Measurements from ENCODE around the gene CTTNBP2NL.
"Not testable (repeated sequence)": the region's sequence is repeated elsewhere in the genome, so short reads cannot be mapped to it uniquely, and the experiment has no call there.

Gene CTTNBP2NL

DNA sequence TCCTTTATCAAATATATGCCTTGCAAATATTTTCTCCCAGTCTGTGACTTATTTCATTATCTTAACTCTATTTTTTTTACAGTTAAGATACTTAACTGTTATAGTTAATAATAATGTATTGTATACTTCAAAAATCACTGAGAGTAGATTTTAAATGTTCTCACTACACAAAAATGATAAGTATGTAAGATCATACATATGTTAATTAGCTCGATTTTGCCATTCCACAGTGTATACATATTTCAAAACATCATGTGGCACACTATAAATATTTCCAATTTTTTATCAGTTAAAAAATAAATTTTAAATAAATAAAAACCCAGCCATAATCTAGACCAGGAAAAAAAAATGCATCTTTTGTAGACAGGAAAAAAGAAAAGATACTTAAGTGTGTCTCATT is 27.2 kb downstream of the CTTNBP2NL start:
- Histone ChIP-seq H3K27me3 (ENCODE audit: low read depth) (no peaks in the 10 kb centered on the region), H3K36me3 (replicated peaks) (0 out of 2 replicates have a peak, but pooled peaks cover 5% of the 10 kb centered on the region), H3K4me1 (peaks cover 18% of the 10 kb centered on the region), H3K9me3 (no peaks in the 10 kb centered on the region), H3K4me3 (no peak overlapping the region)
- no peak for DNase-seq (ENCODE audit: low spot score in 2 of 2)
- in situ Hi-C loops (cut with MboI; ENCODE audit: low sequenced_read_pairs) = no loop called here

DNA sequence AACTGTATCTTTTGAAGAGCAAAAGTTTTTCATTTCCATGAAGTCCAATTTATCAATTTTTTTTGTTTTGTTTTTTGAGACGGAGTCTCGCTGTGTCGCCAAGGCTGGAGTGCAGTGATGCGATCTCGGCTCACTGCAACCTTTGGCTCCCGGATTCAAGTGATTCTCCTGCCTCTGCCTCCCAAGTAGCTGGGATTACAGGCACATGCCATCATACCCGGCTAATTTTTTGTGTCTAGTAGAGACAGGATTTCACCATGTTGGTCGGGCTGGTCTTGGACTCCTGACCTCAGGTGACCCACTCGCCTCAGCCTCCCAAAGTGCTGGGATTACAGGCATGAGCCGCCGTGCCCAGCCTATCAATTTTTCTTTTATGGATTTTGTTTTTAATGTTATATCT is 27.7 kb downstream of the CTTNBP2NL start:
- H3K4me3 ChIP-seq; H3K9me3 ChIP-seq; H3K27me3 ChIP-seq (ENCODE audit: low read depth); H3K36me3 ChIP-seq (replicated peaks); in situ Hi-C loops (cut with MboI; ENCODE audit: low sequenced_read_pairs): not testable (repeated sequence)
- peak in 1 of 2 experiments; percentile 14 for DNase-seq (ENCODE audit: low spot score in 2 of 2)
- peaks cover 18% of the 10 kb centered on the region for H3K4me1 ChIP-seq

DNA sequence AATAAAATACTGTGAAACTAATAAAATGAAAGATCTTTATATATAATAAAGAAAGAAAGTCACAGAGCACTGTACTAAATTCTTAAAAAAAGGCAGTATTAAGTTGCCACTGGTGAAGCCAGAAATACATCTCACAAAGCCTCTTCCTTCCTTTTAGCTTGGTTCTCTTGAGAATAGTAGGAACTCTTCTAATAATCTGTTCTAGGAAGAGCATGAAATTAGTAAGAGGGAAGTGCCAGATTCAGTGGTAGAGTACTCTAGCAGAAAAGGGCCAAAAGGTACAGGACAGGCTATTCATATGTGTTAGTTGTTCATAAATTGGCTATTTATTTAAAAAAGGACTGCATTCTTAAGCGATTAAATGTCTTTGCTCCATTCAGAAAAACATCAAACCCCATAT is 33.7 kb downstream of the CTTNBP2NL start:
- in situ Hi-C loops (cut with MboI; ENCODE audit: low sequenced_read_pairs) = no loop called here
- Histone ChIP-seq H3K4me3 (no peak overlapping the region), H3K36me3 (replicated peaks) (no peaks in the 10 kb centered on the region), H3K9me3 (no peaks in the 10 kb centered on the region), H3K27me3 (ENCODE audit: low read depth) (no peaks in the 10 kb centered on the region), H3K4me1 (peaks cover 12% of the 10 kb centered on the region)
- DNase-seq (ENCODE audit: low spot score in 2 of 2) = peak in 1 of 2 experiments; percentile 55

DNA sequence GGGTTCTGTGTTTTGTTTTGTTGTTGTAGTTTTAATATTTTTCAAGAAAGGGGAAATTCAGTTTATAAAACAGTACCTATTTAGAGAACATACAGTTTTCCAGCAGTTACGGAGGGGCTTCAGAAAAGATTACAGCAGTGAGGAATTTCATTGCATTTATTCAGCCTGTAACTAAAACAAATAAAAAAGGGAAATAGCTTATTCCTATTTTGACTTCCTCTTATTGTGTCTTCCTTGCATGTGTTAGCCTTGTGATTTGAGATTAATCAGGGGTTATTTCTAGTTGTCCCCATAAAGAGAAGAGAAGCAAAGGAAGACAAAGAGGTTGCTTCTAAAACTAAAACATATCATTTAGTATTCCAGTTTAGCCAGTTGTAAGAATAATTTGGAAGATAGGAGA is 35.0 kb downstream of the CTTNBP2NL start:
- in situ Hi-C loops (cut with MboI; ENCODE audit: low sequenced_read_pairs) = no loop called here
- no peak for DNase-seq (ENCODE audit: low spot score in 2 of 2)
- Histone ChIP-seq H3K27me3 (ENCODE audit: low read depth) (no peaks in the 10 kb centered on the region), H3K9me3 (no peaks in the 10 kb centered on the region), H3K4me3 (no peak overlapping the region), H3K36me3 (replicated peaks) (no peaks in the 10 kb centered on the region), H3K4me1 (peaks cover 12% of the 10 kb centered on the region)

DNA sequence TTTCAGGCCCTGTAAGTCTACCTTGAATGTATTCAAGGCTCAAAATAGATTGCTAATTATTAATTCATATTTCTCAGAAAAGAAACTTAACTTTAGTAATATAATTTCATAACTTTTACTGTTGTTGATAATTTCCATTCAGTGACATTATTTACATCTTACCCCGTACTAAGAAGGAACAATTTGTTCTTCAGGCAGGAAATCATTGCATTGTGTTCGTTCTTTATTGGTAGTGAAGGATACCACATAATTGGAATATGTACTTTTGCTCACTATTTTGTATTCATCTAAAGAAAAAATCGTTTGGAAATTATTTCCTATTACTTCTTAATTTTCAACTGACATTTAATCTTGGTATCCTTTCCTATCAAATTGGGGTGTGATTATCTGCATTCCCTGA is 39.4 kb downstream of the CTTNBP2NL start:
- Histone ChIP-seq H3K4me3 (no peak overlapping the region), H3K27me3 (ENCODE audit: low read depth) (no peaks in the 10 kb centered on the region), H3K36me3 (replicated peaks) (0 out of 2 replicates have a peak, but pooled peaks cover 2% of the 10 kb centered on the region), H3K4me1 (no peaks in the 10 kb centered on the region; the same call in 1 of the 2 replicates), H3K9me3 (no peaks in the 10 kb centered on the region)
- DNase-seq (ENCODE audit: low spot score in 2 of 2) = no peak
- in situ Hi-C loops (cut with MboI; ENCODE audit: low sequenced_read_pairs) = no loop called here

DNA sequence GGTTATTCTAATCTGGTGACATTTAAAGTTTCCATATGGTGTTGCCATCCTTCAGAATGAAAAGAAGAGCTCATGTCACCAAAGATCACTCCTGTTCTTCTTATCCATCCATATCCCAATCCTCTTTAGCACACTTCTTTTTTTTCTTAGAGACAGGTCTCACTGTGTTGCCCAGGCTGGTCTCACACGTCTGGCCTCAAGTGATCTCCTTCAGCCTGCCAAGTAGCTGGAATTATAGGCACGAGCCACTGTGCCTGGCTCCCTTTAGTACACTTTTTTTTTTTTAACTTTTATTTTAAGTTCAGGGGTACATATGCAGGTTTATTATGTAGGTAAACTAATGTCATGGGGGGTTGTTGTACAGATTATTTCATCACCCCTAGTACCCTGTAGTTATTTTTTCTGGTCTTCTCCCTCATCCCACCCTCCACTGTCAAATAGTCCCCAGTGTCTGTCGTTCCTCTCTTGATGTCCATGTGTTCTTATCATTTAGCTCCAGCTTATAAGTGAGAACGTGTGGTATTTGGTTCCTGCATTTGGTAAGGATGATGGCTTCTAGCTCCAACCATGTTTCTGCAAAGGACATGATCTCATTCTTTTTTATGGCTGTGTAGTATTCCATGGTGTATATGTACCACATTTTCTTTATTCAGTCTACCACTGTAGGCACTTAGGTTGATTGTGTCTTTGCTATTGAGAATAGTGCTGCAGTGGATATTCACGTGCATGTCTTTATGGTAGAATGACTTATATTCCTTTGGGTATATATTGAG is 40.6 kb downstream of the CTTNBP2NL start:
- in situ Hi-C loops (cut with MboI; ENCODE audit: low sequenced_read_pairs) = no loop called here
- H3K9me3 ChIP-seq = no peaks in the 10 kb centered on the region
- 0 out of 2 replicates have a peak, but pooled peaks cover 2% of the 10 kb centered on the region for H3K36me3 ChIP-seq (replicated peaks)
- H3K4me3 ChIP-seq = no peak overlapping the region
- no peaks in the 10 kb centered on the region for H3K27me3 ChIP-seq (ENCODE audit: low read depth)
- DNase-seq (ENCODE audit: low spot score in 2 of 2) = no peak
- no peaks in the 10 kb centered on the region for H3K4me1 ChIP-seq

DNA sequence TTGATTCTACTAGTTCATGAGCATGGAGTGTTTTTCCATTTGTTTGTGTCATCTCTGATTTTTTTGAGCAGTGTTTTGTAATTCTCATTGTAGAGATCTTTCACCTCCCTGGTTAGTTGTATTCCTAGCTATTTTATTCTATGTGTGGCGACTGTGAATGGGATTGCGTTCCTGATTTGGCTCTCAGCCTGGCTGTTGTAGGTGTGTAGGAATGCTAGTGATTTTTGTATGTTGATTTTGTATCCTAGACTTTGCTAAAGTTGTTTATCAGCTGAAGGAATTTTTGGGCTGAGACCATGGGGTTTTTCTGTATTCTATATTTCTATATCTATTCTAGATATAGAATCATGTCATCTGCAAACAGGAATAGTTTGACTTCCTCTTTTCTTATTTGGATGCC is 42.1 kb downstream of the CTTNBP2NL start:
- H3K4me3 ChIP-seq; H3K4me1 ChIP-seq; H3K27me3 ChIP-seq (ENCODE audit: low read depth); DNase-seq (ENCODE audit: low spot score in 2 of 2); in situ Hi-C loops (cut with MboI; ENCODE audit: low sequenced_read_pairs); H3K36me3 ChIP-seq (replicated peaks); H3K9me3 ChIP-seq: not testable (repeated sequence)

DNA sequence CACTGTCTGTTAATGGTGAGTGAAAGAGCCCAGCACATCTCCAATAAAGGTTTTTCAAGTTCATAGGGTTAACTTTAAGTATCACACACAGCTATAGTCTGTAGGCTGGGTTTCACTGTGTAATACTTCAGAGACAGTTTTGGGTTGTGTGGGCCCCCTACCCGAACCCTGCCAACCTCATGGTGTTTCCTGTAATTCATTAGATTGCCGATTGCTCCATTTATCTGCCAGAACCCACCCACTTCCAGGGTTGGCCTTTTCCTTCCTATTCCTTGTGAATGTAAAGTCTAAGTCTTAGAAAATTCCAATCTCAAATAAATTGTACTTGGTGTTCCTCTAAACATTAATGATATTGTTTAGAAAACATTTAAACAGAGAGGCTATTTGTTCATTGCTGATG is 43.6 kb downstream of the CTTNBP2NL start:
- Histone ChIP-seq H3K4me3 (no peak overlapping the region), H3K4me1 (no peaks in the 10 kb centered on the region), H3K9me3 (no peaks in the 10 kb centered on the region), H3K27me3 (ENCODE audit: low read depth) (no peaks in the 10 kb centered on the region), H3K36me3 (replicated peaks) (0 out of 2 replicates have a peak, but pooled peaks cover 2% of the 10 kb centered on the region)
- in situ Hi-C loops (cut with MboI; ENCODE audit: low sequenced_read_pairs) = no loop called here
- DNase-seq (ENCODE audit: low spot score in 2 of 2) = no peak

DNA sequence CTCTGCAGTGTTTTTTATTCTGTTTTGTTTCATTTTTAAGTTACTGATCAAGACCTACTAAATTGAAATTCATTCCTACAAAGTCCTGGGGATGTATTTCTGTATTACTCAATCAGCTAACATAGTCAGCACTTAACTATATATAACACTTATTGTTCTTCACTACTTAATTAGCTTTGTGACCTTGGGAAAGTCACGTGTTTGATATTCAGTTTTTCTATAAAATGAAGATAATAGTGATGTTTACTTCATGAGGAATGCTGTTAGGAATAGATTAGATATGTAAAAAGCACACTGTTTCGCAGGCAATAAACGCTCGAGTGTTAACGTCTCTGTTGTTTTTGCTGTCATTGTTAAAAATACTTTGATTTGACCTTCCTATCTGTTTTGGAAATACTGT is 44.6 kb downstream of the CTTNBP2NL start:
- no peaks in the 10 kb centered on the region for H3K27me3 ChIP-seq (ENCODE audit: low read depth)
- 0 out of 2 replicates have a peak, but pooled peaks cover 2% of the 10 kb centered on the region for H3K36me3 ChIP-seq (replicated peaks)
- H3K4me3 ChIP-seq = no peak overlapping the region
- no peaks in the 10 kb centered on the region for H3K9me3 ChIP-seq
- no peaks in the 10 kb centered on the region for H3K4me1 ChIP-seq
- in situ Hi-C loops (cut with MboI; ENCODE audit: low sequenced_read_pairs) = no loop called here
- DNase-seq (ENCODE audit: low spot score in 2 of 2) = no peak

DNA sequence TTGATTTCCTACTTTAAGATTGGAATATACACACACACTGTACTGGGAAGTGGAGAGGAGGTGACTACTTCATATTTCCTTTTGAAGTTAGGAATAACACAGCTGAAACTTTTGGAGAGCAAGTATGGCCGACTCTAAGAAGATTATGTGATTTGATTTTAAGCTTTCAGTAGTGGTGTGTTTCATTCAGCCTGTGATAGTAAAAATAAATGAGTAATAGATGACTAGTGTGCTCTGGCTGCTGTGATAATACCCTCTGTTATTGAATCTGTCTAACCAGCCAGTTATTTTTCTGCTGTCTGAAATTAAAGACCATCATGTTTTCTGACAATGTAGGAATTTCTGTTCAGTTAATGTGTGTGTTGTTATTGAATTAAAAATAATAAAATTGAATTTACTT is 48.3 kb downstream of the CTTNBP2NL start:
- no peaks in the 10 kb centered on the region for H3K36me3 ChIP-seq (replicated peaks)
- H3K27me3 ChIP-seq (ENCODE audit: low read depth) = no peaks in the 10 kb centered on the region
- H3K4me3 ChIP-seq = no peak overlapping the region
- in situ Hi-C loops (cut with MboI; ENCODE audit: low sequenced_read_pairs) = no loop called here
- no peak for DNase-seq (ENCODE audit: low spot score in 2 of 2)
- no peaks in the 10 kb centered on the region for H3K9me3 ChIP-seq
- H3K4me1 ChIP-seq = no peaks in the 10 kb centered on the region

DNA sequence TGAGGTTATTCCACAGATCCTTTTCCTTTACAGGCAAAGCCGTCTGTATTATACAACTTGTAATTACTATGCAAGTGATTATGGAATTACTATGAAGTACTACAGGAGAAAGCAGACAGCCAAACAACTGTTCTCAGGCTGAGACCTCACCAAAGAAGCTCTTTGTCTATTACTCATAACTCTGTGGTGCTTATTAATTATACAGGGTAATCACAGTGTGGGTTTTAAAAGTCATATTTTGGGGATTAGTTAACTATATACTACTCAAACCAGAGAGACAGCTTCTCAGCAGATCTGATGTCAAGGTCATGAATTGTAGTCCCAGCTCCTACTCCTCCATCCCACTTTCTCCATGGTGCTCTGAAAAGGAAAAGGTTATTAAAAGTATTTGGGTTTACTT is 49.6 kb downstream of the CTTNBP2NL start:
- no peak for DNase-seq (ENCODE audit: low spot score in 2 of 2)
- Histone ChIP-seq H3K27me3 (ENCODE audit: low read depth) (no peaks in the 10 kb centered on the region), H3K4me3 (no peak overlapping the region), H3K4me1 (no peaks in the 10 kb centered on the region), H3K36me3 (replicated peaks) (no peaks in the 10 kb centered on the region), H3K9me3 (no peaks in the 10 kb centered on the region)
- in situ Hi-C loops (cut with MboI; ENCODE audit: low sequenced_read_pairs) = no loop called here

DNA sequence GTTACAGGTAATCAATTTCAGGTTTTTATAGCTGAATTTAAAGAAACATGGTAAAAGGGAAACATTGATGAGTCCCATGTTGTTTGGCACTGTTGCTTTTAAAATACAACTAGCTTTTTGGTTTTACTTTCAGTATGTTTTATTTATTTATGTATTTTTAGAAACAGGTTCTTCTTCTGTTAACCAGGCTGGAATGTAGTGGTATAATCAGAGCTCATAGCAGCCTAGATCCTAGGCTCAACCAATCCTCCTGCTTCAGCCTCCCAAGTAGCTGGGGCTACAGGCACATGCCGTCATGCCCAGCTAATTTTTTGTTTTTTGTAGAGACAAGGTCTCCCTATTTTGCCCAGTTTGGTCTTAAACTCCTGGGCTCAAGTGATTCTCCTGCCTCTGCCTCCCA is 50.4 kb downstream of the CTTNBP2NL start:
- H3K27me3 ChIP-seq (ENCODE audit: low read depth) = no peaks in the 10 kb centered on the region
- in situ Hi-C loops (cut with MboI; ENCODE audit: low sequenced_read_pairs) = no loop called here
- DNase-seq (ENCODE audit: low spot score in 2 of 2) = no peak
- H3K4me1 ChIP-seq = no peaks in the 10 kb centered on the region
- H3K4me3 ChIP-seq = no peak overlapping the region
- H3K9me3 ChIP-seq = no peaks in the 10 kb centered on the region
- no peaks in the 10 kb centered on the region for H3K36me3 ChIP-seq (replicated peaks)

DNA sequence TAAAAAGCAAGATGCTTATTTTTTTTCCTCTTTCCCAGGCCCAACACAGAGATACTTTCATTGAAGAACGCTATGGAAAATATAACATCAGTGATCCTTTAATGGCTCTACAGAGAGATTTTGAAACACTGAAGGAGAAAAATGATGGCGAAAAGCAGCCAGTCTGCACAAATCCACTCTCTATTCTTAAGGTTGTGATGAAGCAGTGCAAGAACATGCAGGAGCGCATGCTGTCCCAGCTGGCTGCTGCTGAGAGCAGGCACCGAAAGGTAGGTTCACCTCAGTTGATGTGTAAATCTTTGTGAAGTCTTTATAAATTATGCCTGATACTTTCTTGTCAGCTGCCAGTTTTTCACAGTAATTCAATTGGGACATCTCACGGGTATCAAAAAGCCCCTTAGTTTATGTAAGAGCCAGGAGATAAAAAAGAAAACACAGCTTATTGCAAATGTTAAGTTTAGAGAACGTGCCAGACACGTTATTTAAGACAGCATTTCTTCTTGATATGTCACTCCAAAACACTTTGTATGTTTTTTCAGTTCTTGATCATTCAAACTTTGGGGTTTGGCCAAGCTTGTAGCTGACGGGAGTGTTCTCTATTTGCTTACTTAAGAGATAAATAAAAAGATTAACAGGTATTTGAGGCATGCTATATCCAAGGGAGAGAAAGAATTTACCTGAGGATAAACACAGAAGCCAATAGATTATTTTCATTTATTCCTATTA is 53.1 kb downstream of the CTTNBP2NL start:
- Histone ChIP-seq H3K4me1 (no peaks in the 10 kb centered on the region), H3K27me3 (ENCODE audit: low read depth) (no peaks in the 10 kb centered on the region), H3K36me3 (replicated peaks) (peaks cover 1% of the 10 kb centered on the region; the same call in 1 of the 2 replicates), H3K9me3 (no peaks in the 10 kb centered on the region), H3K4me3 (no peak overlapping the region)
- DNase-seq (ENCODE audit: low spot score in 2 of 2) = no peak
- in situ Hi-C loops (cut with MboI; ENCODE audit: low sequenced_read_pairs) = no loop called here

DNA sequence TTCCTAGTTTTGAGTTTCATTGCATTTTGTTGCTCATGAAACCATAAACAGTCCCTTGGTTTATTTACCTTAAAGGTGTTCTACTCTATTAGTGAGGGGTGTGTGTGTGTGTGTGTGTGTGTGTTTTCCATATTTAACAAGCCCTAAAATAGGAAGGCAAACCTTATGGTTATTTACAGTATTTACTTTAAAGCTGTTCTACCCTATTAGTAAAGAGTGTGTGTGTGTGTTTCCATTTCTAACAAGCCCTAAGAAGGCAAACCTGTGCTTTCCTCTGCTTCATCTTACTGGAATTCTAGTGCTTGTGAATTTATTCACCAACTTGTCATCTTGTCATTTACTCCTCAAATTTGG is 53.6 kb downstream of the CTTNBP2NL start:
- Histone ChIP-seq H3K4me1 (no peaks in the 10 kb centered on the region), H3K27me3 (ENCODE audit: low read depth) (no peaks in the 10 kb centered on the region), H3K4me3 (no peak overlapping the region), H3K9me3 (no peaks in the 10 kb centered on the region), H3K36me3 (replicated peaks) (peaks cover 7% of the 10 kb centered on the region)
- in situ Hi-C loops (cut with MboI; ENCODE audit: low sequenced_read_pairs) = no loop called here
- no peak for DNase-seq (ENCODE audit: low spot score in 2 of 2)
